GM21367 (cell line): ENCODE results near the gene SPRYD3.

Source experiments
- ATAC-seq: cut with Tn5 transposase; IDR thresholded peaks from one replicate; pipeline ENCODE4 v1.9.1; 2021; ENCODE audit not compliant: unreplicated experiment

SPRYD3 gene

DNA sequence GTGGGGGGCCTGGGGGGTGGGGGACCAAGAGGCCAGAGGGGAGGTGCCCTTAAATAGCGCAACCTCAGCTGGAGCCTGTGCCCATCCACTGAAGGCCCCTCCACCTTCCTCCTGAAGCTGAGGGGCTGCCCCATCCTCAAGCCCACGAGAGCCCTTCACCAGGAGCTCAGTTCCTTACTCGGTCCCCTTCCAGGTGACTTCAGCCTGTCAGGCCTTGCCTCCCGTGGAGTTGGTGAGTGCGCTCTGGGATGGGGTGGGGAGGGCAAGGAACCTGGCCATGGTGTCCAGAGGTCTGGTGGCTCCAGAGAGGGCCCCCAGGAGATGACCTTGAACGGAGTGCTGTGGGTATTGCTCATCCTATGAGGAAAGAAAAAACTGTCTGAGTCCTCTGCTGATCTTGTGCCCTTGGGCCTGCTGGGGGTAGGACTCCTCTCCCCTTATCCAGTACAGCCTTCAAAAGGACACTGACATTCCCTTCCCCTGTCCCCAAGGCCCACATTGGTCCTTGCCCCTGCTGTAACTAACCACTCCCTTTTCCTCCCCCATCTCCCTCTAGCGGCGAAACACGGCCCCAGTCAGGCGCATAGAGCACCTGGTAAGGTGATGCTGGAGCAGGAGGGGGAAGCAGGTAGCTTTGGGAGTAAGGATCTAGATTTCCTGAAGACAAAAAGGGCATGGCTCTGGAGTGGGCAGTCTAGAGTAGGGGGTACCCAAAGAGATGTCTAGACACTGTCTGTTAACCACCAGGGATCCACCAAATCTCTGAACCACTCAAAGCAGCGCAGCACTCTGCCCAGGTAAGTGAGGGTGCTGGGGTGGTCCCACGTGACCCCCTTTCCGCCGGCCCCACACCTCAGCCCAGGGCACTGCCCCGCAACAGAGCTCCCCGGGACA lies 25.7 kb downstream of the SPRYD3 start:
- no peak for ATAC-seq

DNA sequence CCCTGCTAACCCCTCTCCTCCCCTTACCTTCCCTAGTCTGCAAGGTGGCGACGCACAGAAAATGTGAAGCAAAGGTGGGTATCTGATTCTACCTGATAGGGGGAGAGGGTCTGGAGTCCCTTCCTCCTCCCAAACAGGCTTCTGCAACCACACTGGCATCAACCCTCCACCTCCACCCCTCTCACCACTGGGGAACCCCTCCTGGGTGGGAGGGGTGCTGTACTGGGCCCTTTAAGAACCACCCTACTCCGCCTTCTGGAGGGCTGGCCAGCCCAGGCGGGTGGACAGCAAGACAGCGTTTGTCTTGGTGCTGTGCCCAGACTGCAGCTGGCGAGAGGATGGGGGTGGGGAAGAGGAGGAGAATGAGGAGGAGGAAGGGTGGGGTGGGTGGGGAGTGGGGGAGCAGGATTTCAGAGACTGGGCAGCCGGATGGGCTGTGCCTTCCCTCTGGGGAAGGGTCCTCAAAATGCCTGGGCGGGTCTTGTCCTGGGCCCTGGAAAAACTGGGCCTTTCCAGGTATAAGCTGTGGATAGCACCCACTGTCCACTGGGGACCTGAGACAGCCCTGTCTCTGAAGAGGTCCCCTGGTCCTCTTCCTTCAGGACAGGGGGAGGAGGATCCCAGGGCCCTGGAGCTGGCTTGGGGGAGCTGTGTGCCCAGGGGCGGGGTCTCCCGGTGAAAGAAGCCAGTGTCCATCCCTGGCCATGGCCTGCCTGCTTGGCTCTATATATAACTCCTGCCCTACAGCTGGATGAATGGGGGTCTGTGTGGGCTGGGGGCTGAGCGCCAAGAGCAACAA lies 26.6 kb downstream of the SPRYD3 start:
- ATAC-seq: no peak

DNA sequence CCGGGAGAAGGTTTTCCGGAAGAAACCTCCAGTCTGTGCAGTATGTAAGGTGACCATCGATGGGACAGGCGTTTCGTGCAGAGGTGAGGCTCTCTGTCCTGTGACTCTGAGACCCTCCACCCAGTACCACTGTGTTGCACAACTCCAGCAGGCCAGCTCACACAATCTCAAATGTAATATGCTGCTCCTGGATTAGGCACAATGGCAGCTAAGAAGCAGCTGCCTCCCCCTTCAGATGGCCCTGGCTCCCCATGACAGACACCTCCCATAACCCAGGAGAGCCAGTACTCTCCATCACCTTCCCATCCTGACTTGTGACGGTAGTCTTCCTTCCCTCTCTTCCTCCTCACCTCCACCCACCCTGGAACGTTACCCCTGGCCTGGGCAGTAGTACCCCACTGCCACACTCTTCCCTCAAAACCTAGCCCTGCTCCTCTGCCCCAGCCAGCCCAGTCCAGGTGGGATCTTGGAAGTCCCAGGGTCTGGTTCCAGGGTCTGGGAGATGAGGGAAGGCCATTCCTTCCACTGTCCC lies 27.2 kb downstream of the SPRYD3 start:
- no peak for ATAC-seq

DNA sequence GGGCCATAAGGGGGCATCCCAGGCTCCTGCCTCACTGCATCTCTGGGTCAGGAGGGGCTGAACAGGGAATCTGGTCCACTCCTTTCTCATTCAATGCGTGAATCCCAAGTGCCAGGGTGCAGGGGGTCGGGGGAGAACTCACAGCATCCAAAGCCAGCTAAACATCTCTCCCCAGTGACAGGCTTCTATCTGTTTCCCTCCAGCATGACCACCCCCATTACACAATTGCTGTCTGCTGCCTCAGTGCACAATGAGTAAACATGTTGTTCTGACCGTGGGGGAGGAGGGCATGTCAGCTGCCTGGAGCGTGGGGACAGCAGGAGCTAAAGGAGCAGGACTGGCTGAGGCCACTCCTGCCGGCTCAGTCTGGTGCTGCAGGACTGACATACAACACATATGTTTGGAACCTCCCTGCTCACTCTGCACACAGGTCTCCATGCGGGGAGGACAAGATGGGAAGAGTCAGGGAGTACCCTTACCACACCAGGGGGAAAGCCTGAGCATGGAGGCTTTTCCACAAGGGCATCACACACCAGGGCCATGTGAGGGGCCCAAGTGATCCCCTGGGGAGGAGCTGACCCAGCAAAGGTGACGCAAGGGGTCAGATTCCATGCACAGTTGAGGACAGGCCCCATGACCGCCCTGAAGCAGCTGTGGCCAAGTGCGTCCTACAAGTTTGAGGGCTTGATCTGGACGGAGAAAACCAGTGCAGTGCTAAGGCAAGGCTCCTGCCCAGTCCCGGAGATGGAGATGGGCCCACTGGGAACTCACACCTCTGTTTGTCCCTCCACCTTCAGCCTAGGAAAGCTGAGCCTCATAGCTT lies 27.9 kb downstream of the SPRYD3 start:
- no peak for ATAC-seq

DNA sequence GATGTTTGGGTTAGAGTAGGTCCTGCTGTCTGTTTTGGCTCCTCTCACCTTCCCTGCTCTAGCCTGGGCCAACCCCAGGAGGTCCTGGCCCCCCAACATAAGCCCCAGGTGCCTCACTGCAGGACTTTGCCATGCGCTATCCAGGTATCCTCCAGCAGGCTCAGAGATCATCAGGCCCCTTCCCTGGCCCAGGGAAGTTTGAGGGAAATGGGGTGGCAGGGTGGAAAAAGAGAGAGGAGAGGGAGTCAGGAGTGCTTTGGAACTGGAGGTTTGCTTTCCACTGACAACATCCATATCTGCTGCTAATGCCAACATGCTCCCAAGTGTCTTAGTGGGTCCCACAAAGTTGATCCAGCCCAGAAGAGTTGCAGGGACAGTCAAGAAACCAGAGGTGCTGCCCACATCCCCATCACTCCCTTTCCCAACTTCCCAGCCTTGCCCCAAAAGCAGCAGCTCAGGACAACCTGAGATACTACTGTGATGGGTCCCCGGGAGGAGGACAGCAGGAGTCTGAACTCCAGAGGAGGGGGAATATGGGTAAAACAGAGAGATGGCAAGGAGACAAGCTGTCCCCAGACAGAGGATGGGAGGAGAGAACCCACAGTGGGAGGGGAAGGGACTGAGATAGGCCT lies 28.6 kb downstream of the SPRYD3 start:
- ATAC-seq: no peak

DNA sequence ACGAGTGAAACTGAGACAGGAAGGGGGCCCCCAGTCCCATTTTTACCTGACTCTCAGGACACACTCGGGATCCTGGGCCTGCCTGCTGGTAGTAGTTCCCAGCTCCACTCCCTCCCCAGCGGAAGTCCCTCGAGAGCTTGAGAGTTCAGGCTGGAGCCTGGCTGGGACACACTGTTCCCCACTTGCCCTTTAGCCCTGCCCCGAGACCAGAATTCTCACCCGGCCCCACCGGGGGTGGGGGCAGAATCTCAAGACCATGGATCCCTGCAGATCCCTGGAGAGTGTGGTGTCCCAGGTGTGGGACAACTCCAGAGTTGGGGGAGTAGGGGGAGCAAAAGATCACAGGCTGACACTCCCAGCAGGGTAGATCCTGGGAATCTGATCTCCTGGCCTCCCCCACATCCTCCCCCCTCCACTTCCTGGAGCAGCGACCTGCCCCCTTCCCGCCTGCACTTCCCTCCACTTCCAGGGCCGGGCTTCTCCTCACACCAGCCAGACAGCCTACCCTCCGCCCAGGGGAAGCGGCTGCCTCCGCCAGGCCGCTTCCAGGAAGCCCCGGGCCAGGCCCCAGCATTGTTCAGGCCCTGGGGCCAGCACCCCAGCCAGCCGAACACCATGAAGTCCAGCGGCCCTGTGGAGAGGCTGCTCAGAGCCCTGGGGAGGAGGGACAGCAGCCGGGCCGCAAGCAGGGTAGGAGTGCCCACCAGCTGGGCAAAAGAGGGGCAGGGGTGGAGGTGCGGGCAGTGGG lies 29.4 kb downstream of the SPRYD3 start, which contains the start of gene TNS2:
TNS2 (plus strand) TSS at position 495 of the 748 bp plus-strand sequence; CDS start at position 616, 121 bp downstream.
- no peak for ATAC-seq

DNA sequence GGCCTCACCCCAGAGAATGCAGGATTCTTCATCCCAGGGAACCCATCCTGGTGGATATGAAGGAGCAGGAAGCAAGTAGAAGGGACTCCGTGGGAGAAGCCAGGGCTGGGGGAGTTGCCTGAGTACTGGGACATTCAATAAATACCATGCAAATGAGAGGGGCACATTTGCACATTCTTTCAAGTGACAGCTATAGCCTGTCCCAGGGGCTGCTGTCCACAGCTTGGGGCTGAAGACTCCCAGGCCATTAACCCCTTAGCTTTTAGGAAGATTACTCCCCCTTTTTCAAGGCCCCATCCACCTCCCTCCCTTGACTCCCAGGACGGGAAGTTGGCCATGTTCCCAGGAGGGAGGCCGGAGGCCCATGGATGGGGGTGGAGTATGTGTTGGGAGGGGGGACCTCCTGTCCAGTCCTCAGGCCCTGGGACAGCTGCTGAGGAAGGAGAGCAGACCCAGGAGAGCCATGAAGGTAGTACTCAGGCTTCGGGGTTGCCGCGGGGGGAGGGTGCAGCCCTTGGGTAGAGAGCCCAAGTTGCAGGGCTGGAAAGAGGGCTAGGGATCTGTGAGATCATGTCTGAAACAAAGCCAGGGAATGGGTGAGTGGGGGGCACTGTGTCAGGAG lies 30.3 kb downstream of the SPRYD3 start:
- ATAC-seq: no peak

DNA sequence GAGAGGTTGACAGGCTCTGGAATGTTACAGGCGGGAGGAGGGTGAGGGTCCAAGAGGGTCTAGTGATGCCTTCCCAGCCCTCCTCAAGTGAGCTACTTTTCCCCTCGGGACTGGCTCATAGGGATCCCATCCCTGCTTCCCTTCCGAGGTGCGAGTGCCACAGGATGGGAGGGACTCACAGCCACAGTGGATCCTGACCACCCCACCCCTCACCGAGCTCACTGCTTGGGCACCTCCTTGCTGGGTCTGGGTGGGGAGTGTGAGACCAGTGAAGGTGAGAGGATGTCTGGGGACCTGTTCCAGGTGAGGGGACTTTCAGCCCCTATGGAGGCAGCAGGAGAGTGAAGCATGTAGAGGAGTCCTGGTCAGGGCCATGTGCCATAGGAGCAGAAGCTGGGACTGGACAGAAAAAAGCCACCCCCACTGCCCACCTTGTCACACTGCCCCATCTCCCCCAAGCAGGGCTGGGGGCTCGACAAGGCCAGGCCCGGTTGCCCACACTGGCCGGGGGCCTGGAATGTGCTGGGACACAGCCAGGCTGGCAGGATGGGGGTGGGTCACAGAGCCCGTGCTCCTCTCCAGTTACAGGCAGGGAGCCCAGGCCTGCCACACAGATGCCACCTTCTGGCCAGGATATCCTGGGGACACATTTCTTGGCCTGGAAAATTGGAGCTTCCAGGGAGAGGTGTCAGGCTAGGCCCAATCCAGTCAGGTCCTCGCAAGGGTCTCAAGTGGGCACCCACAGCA lies 31.0 kb downstream of the SPRYD3 start:
- ATAC-seq: no peak

DNA sequence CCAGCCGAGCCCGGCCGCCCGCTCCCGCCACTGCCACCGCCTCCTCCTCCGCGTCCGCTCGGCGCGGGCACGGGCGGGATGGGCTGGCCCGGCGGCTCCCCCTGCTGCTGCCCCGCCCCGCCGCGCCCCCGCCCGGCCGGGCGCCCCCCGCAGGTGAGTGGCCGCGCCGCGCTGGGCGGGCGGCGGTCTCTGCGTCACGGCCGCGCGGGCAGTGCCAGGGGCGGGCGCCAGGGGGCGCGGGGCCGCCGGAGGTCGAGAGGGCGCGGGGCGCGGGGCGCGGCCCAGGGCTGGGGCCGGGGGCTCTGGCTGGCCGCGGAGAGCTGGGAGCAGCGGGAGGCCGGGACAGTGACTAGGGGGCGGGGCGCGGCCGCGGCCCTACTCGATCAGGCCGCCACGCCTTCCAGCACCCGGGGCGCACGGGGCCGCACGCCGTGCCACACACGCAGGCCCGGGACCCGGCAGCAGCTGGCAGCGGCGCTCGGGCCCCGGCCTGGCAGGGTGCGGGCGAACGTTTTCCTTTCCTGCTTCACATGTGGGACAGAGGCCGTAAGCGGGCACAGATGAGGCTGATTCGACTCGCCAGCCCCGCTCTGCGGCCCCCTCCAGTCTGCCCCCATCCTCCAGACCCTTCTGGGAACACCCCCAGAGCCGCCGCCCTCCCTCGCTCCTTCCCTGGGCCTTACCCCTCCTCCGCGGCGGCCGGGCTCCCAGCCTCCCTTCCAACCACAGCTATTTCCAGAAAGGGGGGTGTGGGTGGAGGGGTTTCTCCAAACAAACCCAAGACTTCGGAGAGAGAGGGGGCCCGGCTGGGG lies 31.8 kb downstream of the SPRYD3 start:
- no peak for ATAC-seq

DNA sequence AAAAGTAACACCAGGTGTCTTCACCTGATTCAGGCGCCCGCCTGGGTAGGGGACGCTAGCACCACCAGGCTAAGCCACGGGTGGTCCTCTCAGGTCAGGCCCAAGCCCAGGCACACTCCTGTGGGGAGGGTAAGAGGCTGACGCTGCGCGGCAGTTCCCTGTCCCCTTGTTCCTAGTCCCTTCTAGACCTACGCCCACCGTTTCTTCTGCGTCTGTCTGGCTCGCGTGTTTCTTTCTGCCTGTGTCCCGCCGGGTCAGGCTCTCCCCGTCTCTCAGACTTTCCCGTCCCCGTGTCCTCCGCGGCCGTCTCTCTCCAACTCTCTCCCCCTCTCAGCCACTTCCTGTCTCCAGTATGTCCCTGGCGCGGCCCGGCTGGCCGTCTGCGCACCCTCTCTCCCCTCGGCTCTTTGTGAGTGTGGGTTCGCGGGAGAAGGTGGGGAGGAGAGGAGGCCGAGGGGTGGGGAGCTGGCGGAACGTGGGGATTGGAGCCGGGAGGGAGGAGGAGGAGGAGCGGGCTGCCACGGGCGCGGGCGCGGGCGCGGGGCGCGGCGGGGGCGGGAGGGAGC lies 32.5 kb downstream of the SPRYD3 start:
- ATAC-seq: no peak

DNA sequence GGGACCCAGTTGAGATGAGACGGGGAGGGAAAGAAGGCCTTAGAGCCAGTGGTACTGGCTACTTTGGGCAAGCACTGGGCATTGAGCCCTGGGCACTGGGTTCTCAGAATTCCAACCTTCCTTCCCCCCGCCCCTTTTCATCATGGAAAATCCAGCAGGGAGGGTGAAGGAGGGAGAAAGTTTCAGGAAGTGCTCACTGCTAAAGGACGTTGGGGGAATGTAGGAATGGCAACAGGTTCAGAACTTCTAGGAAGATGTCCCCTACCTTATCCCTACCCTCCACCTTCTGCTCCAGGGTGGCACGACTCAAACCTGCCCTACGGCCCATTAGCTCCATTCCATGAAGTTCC lies 33.5 kb downstream of the SPRYD3 start:
- no peak for ATAC-seq

DNA sequence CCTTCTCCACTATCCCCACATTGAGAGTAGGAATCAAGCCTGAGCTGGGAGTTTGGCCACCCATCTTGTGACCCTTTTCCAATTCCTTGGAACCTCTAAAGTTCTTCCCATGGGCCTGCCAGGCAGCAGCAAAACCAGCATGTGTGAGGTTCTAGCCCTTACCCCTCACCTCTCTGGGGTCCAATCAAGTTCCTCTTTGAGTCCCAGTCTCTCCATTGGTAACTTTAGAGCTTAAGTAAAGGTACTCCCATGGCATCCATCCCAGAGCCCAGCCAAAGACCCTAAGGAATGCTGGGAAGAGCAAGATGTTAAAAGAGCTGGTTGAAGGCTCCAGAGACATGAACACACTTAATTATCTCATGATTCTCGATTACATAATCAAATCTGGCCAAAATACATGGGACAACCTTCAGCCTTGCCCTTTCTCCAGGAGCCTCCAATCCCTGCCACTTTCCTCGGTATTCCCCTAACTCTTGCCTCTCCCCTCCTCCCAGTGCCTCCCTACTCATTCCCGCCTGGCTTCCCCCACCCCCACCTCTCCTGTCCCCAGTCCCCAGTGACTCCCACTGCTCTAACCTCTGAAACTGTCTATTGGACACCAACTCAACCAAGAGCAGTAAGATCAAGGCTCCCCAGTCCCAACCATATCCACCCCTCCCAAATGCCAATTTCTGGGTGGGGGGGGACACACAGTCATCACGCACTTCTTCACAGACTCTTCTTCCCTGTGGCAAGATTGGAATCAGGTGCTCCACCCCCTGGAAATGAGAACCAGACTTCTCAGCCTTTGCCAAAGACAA lies 34.1 kb downstream of the SPRYD3 start:
- no peak for ATAC-seq

DNA sequence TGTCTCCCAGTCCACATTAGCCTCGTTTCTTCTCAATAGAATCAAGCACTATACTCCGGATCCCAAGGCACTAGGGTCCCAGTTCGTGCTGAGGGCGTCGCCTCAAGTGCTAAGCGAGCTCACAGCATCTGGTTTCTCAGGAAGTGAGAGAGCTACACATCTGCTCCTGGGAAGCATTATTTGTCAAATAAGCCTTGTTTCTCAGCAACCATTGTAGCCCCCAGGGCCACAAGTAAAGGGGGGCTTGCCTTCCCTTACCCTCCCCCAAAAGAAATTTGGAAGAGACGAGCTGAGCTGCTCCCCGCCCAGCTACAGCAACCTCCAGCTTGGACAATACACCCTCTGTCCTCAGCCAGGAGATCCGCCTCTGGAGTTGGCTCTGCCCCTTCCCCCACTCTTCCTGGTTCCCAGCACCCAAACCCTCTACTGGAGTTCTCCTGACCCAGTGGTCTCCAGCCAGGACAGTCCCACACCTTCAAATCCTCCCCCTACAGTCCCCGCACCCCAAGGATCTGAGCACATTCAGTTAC lies 35.1 kb downstream of the SPRYD3 start:
- no peak for ATAC-seq

DNA sequence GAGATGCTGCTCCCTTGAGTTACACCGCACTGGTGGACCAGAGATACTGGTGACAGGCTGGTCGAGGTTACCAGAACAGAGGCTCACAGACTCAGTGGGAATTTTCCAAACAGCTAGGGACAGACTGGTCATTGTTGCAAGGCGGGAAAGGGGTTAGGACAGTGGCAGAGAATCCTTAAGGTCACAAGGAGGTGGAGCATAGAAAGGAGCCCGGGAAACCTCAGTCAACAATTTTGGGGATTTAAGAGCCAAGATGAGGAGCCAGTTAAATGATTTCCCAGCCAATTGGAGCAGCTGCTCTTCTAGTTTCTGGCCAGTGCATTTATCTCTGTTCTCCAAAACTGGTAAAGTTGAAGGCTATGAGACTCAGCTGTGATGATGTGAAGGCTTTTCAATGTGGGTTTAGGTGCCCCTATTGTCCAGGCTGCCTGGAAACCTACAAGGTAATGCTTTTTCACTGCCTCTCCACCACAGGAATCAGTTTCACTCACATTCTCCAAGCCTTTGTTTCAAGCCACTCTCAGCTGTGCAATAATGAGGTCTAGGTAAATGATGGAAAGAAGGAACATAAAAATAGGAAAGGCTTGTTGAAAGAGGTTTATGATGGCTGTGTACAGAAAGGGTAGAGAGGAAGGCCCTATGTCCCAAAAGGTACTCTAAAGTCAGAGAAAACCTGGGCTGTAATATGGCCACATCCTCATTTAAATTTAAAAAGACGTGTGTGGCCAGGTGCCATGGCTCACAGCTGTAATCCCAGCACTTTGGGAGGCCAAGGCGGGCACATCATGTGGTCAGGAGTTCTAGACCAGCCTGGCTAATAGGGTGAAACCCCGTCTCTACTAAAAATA lies 36.4 kb downstream of the SPRYD3 start:
- no peak for ATAC-seq

DNA sequence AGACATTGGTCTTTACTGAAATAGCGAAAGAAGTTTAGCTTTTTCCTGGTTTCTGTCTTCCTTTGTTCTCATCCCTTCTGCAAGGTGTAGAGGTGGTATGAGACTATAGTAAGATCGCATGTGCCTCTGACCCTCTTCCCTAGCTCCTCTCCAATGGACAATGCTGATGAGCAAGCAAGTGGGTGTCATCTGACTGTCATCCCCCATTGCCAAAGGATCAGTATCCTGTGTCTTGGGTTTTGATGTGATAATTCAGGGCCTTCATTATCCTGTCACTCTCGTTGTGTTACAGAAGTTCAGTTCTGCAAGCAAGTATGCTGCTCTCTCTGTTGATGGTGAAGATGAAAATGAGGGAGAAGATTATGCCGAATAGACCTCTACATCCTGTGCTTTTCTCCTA lies 39.3 kb downstream of the SPRYD3 start:
- ATAC-seq: no peak

DNA sequence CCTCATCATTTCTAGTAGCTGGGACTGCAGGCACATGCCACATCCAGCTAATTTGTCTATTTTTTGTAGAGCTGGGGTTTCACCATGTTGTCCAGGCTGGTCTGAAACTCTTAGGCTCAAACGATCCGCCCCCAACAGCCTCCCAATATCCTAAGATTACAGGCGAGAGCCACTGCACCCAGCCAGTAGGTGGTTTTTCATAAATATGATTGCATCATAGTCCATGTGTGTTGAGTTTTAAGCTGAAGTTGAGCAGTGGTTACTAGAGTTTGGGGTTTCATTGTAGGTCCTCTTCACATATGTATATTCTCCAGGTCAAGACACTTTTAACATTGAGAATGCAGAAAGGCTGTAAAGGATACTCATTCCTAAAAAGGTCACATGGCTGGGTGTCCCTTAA lies 42.4 kb downstream of the SPRYD3 start:
- ATAC-seq: no peak
